Natural killer cell (primary cell): ENCODE results near the gene NRIP1. TPM values are rescaled to one million over a fixed set of nuclear protein-coding genes. Genes with fewer than 3 reads are reported as not detected.

Source experiments
- ATAC-seq, 3 donors: fragments of 150-1000 bp in 2 of 3; fragments of 200-7000 bp in 1 of 3; cut with Tn5 transposase; 1 replicate in 1 of 3; 2 replicates in 2 of 3; pipeline ENCODE4 v1.10.0; 2021; ENCODE audit warnings: mild to moderate bottlenecking in 2 of 3, moderate library complexity in 2 of 3
- DNase-seq, 2 donors: peaks; one replicate each; pipeline versions ENCODE4 v3.0.0 to v3.0.0-alpha.2; 2013 to 2021; ENCODE audit warnings: mixed read lengths in 1 of 2
- H3K27ac ChIP-seq: one replicate; pipeline ENCODE4 v1.5.1; 2013; ENCODE audit warnings: mild to moderate bottlenecking, low read length
- H3K27me3 ChIP-seq: one replicate; pipeline ENCODE4 v1.6.1; 2013; ENCODE audit warnings: low read length; ENCODE audit not compliant: control insufficient read depth, insufficient read depth
- H3K36me3 ChIP-seq: one replicate; pipeline ENCODE4 v1.6.1; 2013; ENCODE audit warnings: low read length; ENCODE audit not compliant: control insufficient read depth, insufficient read depth
- H3K4me1 ChIP-seq: one replicate; pipeline ENCODE4 v1.6.1; 2013; ENCODE audit warnings: low read length; ENCODE audit not compliant: control insufficient read depth, insufficient read depth
- H3K4me3 ChIP-seq: one replicate; pipeline ENCODE4 v1.5.1; 2013; ENCODE audit warnings: low read length
- H3K9me3 ChIP-seq: one replicate; pipeline ENCODE4 v1.6.1; 2013; ENCODE audit warnings: low read length; ENCODE audit not compliant: control insufficient read depth, insufficient read depth
- H3K27ac Mint-ChIP-seq, 2 donors: one replicate each; pipeline ENCODE4 v1.8.0; 2022; ENCODE audit warnings: mild to moderate bottlenecking in 2 of 2, mixed read lengths in 2 of 2, moderate library complexity in 1 of 2
- H3K27me3 Mint-ChIP-seq, 2 donors: one replicate each; pipeline ENCODE4 v1.8.0; 2022; ENCODE audit warnings: low read depth in 2 of 2, mixed read lengths in 2 of 2
- H3K36me3 Mint-ChIP-seq: one replicate; pipeline ENCODE4 v1.8.0; 2022; ENCODE audit warnings: mixed read lengths
- H3K4me1 Mint-ChIP-seq, 2 donors: one replicate each; pipeline ENCODE4 v1.8.0; 2022; ENCODE audit warnings: mixed read lengths in 2 of 2
- H3K4me3 Mint-ChIP-seq: one replicate; pipeline ENCODE4 v1.8.0; 2022; ENCODE audit warnings: mild to moderate bottlenecking, moderate library complexity, mixed read lengths
- H3K9me3 Mint-ChIP-seq, 2 donors: one replicate each; pipeline ENCODE4 v1.8.0; 2022; ENCODE audit warnings: mixed read lengths in 2 of 2
- CTCF ChIP-seq: fragments of 200-600 bp; IDR thresholded peaks from one replicate; pipeline ENCODE4 v1.8.0; 2022; ENCODE audit warnings: antibody characterized with exemption
- WGBS: methylation state at CpG from one replicate; pipeline ENCODE4 v1.1.7; 2013; ENCODE audit warnings: missing lambda C conversion rate; ENCODE audit not compliant: insufficient coverage; 5-methylcytosine and 5-hydroxymethylcytosine counted together
- intact Hi-C: fragments of 100-400 bp; cut with micrococcal nuclease; formaldehyde crosslinking; loops from one replicate; pipeline ENCODE4 v1.14.2; 2022
- total RNA-seq, 4 donors: library from RNA; stranded (reverse); fragments of 120-200 nt in 1 of 4; gene quantifications; one replicate each; pipeline versions ENCODE4 v1.2.3 to v1.2.4, GENCODE V29; 2013 to 2022

Gene NRIP1
- total RNA-seq, 3 donors from 2014 or later (not counting 1 experiment from before 2014, with no cell fraction given) = 42.4 to 46.8 (median 42.6) TPM

GRCh38 chr21:15010645-15011044 lies 54.2 kb downstream of the NRIP1 start:
- peaks cover 19 to 38% of the 10 kb centered on the region in 2 donors for H3K4me1 Mint-ChIP-seq

DNA sequence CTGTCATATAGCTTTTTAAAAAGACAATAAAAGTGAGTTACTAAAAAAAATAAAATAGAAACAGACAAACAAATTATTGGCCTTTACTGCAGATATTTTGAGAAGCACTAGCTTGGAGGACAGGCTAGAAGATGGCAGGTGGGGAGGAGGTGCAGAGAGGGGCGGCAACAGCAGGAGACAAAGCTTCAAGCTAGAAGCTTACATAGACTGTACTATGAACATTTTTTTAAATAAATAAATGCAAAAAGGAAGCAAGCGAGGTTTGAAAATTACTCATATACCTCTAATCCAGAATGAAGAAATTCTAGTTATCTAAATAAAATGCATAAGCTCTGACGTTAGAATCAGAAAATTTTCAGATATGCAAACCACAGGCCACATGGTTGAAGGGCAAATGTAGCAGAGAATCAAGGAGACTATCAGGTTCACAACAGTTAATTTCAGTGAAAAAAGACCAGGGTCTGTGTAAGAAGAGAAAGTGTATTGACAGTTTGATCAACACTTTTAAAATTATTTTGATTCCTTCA lies 54.9 kb downstream of the NRIP1 start:
- Mint-ChIP-seq H3K27ac (no peak overlapping the region), H3K9me3 (no peaks in the 10 kb centered on the region), H3K27me3 (no peaks in the 10 kb centered on the region), H3K36me3 (peaks cover 8% of the 10 kb centered on the region), H3K4me3 (no peak overlapping the region), H3K4me1 (peaks cover 26 to 42% of the 10 kb centered on the region in 2 donors)
- Histone ChIP-seq H3K4me1 (peaks cover 4% of the 10 kb centered on the region), H3K27ac (no peak overlapping the region), H3K4me3 (no peak overlapping the region), H3K27me3 (no peaks in the 10 kb centered on the region), H3K9me3 (no peaks in the 10 kb centered on the region), H3K36me3 (peaks cover 2% of the 10 kb centered on the region)
- no peak for DNase-seq
- intact Hi-C loops = no loop called here
- TF ChIP-seq CTCF = no peak
- no peak for ATAC-seq
- WGBS = 67% methylated on average over 2 of the region's 3 CpGs

More at GRCh38 chr21:15010645-15011044, 54.2 kb downstream of the NRIP1 start:
- Mint-ChIP-seq H3K36me3 (peaks cover 8% of the 10 kb centered on the region), H3K9me3 (no peaks in the 10 kb centered on the region), H3K4me3 (no peak overlapping the region), H3K27ac (no peak overlapping the region), H3K27me3 (no peaks in the 10 kb centered on the region)
- Histone ChIP-seq H3K27ac (no peak overlapping the region), H3K4me1 (no peaks in the 10 kb centered on the region), H3K4me3 (no peak overlapping the region), H3K9me3 (no peaks in the 10 kb centered on the region), H3K36me3 (peaks cover 2% of the 10 kb centered on the region), H3K27me3 (no peaks in the 10 kb centered on the region)
- ATAC-seq (no peak), DNase-seq (no peak)
- TF ChIP-seq CTCF = no peak
- intact Hi-C loops = no loop called here
- 88% methylated on average over 3 of the region's 4 CpGs for WGBS

DNA sequence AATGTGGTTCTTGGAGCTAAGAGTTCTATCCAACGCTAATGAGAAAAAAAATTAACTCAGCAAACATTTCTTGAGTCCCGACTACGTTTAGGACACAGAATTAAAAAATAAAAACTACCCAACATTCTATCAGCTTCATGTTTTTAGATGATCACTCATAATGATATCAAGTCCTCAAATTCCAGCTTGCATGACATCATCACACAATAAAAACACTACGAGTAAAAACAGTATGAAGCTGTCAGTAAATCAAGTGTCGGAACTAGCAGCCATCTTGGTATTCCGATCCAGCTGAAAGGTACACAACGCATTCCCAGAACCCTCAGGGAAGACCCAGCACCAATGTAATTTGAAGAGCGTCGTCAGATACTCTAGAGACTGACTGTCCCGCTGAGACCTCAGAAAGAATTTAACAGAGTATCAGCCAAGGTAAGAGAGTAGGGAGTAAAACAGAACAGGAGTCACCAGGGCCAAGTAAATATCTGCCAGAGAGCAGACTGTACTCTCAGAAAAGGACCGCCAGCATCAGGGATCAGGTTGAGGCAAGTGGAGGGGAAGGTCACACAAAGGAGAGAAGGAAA lies 57.0 kb downstream of the NRIP1 start:
- no peak for ATAC-seq
- Histone ChIP-seq H3K27ac (no peak overlapping the region), H3K36me3 (no peaks in the 10 kb centered on the region), H3K9me3 (no peaks in the 10 kb centered on the region), H3K27me3 (no peaks in the 10 kb centered on the region), H3K4me1 (peaks cover 4% of the 10 kb centered on the region), H3K4me3 (no peak overlapping the region)
- Mint-ChIP-seq H3K9me3 (no peaks in the 10 kb centered on the region), H3K36me3 (peaks cover 8% of the 10 kb centered on the region), H3K4me3 (no peak overlapping the region), H3K27ac (no peak overlapping the region), H3K27me3 (no peaks in the 10 kb centered on the region), H3K4me1 (peaks cover 43 to 55% of the 10 kb centered on the region in 2 donors)
- WGBS = 98% methylated on average over 11 of the region's 11 CpGs
- no peak for TF ChIP-seq CTCF
- no peak for DNase-seq
- intact Hi-C loops = no loop called here
